Mesendoderm (in vitro differentiated cells): ENCODE measurements around the gene DGCR2.

Experiments used
- DNase-seq: peaks from one replicate; pipeline ENCODE4 v3.0.0; 2013
- H2AK5ac ChIP-seq: 2 replicates; pipeline ENCODE4 v1.6.1; 2013; ENCODE audit warnings: low read length, inconsistent platforms
- H2BK120ac ChIP-seq: 2 replicates; pipeline ENCODE4 v1.6.1; 2013; ENCODE audit warnings: low read depth, mild to moderate bottlenecking, low read length, moderate library complexity, mixed read lengths
- H2BK15ac ChIP-seq: replicated peaks from 2 replicates; pipeline ENCODE4 v1.6.1; 2013; ENCODE audit warnings: low read depth, mild to moderate bottlenecking, moderate library complexity
- H2BK5ac ChIP-seq: 2 replicates; pipeline ENCODE4 v1.6.1; 2013; ENCODE audit warnings: low read length, inconsistent platforms
- H3K18ac ChIP-seq: 2 replicates; pipeline ENCODE4 v1.6.1; 2013; ENCODE audit warnings: mild to moderate bottlenecking, low read length, mixed read lengths
- H3K23ac ChIP-seq: one replicate; pipeline ENCODE4 v1.6.1; 2013; ENCODE audit warnings: low read length
- H3K27ac ChIP-seq: 2 replicates; pipeline ENCODE4 v1.5.1; 2013; ENCODE audit warnings: low read depth, mild to moderate bottlenecking, inconsistent platforms, low read length, moderate library complexity
- H3K27me3 ChIP-seq: 2 replicates; pipeline ENCODE4 v1.6.1; 2013; ENCODE audit warnings: low read length, control low read depth, mild to moderate bottlenecking, inconsistent platforms; ENCODE audit not compliant: insufficient read depth, poor library complexity
- H3K36me3 ChIP-seq: 2 replicates; pipeline ENCODE4 v1.6.1; 2013; ENCODE audit warnings: low read length, inconsistent platforms; ENCODE audit not compliant: control insufficient read depth, insufficient read depth
- H3K4ac ChIP-seq: one replicate; pipeline ENCODE4 v1.6.1; 2013; ENCODE audit warnings: low read depth, mild to moderate bottlenecking, low read length, moderate library complexity
- H3K4me1 ChIP-seq: 2 replicates; pipeline ENCODE4 v1.6.1; 2013; ENCODE audit warnings: low read depth, low read length, inconsistent platforms; ENCODE audit not compliant: control insufficient read depth
- H3K4me2 ChIP-seq: 2 replicates; pipeline ENCODE4 v1.6.1; 2013; ENCODE audit warnings: low read length
- H3K4me3 ChIP-seq: 2 replicates; pipeline ENCODE4 v1.5.1; 2013; ENCODE audit warnings: mild to moderate bottlenecking, low read length
- H3K56ac ChIP-seq: one replicate; pipeline ENCODE4 v1.6.1; 2013; ENCODE audit warnings: low read length
- H3K79me1 ChIP-seq: 2 replicates; pipeline ENCODE4 v1.6.1; 2013; ENCODE audit warnings: low read length, inconsistent platforms
- H3K79me2 ChIP-seq: 2 replicates; pipeline ENCODE4 v1.6.1; 2013; ENCODE audit warnings: mild to moderate bottlenecking, low read length; ENCODE audit not compliant: control insufficient read depth, insufficient read depth
- H3K9ac ChIP-seq: 2 replicates; pipeline ENCODE4 v1.6.1; 2013; ENCODE audit warnings: low read length, inconsistent platforms
- H4K5ac ChIP-seq: one replicate; pipeline ENCODE4 v1.6.1; 2013; ENCODE audit warnings: low read length
- H4K8ac ChIP-seq: one replicate; pipeline ENCODE4 v1.6.1; 2013; ENCODE audit warnings: low read depth, mild to moderate bottlenecking, control low read depth, low read length, moderate library complexity
- whole genome bisulfite sequencing: extraction: QIAGEN DNeasy Blood & Tissue Kit; methylation state at CpG from one replicate; pipeline ENCODE4 v1.1.7; 2013; ENCODE audit warnings: low lambda C conversion rate, missing lambda C conversion rate; ENCODE audit not compliant: insufficient coverage; ENCODE audit errors: extremely low coverage; 5-methylcytosine and 5-hydroxymethylcytosine counted together

The DGCR2 gene

DNA sequence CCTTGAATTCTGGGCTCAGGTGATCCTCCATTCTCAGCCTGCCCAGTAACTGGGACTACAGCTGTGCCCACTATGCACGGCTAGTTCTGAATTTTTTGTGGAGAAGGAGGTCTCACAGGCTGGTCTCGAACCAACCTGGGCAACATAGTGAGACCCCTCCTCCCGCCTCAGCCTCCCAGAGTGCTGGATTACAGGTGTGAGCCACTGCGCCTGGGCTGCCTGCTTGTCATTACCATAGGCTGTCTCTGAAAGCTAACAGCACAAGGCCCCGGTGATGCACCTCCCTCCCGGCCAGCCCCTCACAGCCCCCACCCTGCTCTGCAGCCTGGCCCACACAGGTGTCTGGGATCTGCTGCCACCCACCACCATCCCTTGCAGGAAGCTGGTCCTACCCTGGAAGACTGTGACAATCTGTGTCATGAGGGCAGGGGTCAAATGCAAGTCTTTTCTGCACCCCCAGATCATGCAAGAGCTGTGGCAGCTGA, 82.4 kb downstream of the DGCR2 start:
- Histone ChIP-seq H3K9ac (no peak overlapping the region), H2BK15ac (no peak overlapping the region), H2BK120ac (no peak overlapping the region), H3K23ac (no peak overlapping the region), H3K27ac (no peak overlapping the region), H3K4me2 (no peak overlapping the region), H3K56ac (no peak overlapping the region), H3K79me1 (no peaks in the 10 kb centered on the region), H3K36me3 (peaks cover 9% of the 10 kb centered on the region), H3K18ac (no peak overlapping the region), H3K27me3 (no peaks in the 10 kb centered on the region), H3K4ac (no peak overlapping the region), H3K4me3 (no peak overlapping the region), H4K8ac (no peak overlapping the region), H2AK5ac (no peak overlapping the region), H2BK5ac (no peak overlapping the region), H3K4me1 (no peaks in the 10 kb centered on the region), H4K5ac (no peak overlapping the region), H3K79me2 (no peaks in the 10 kb centered on the region)
- no peak for DNase-seq
- no CpG with 5 or more reads among the region's 6 CpGs for WGBS

- Histone ChIP-seq H3K4me3 (no peak overlapping the region), H2BK5ac (no peak overlapping the region), H3K23ac (no peak overlapping the region), H3K36me3 (peaks cover 9% of the 10 kb centered on the region), H3K4me1 (no peaks in the 10 kb centered on the region), H3K9ac (no peak overlapping the region), H2BK15ac (no peak overlapping the region), H2BK120ac (no peak overlapping the region), H4K5ac (no peak overlapping the region), H3K79me2 (no peaks in the 10 kb centered on the region), H3K4ac (no peak overlapping the region), H3K18ac (no peak overlapping the region), H4K8ac (no peak overlapping the region), H3K27ac (no peak overlapping the region), H3K4me2 (no peak overlapping the region), H3K56ac (no peak overlapping the region), H2AK5ac (no peak overlapping the region), H3K27me3 (no peaks in the 10 kb centered on the region), H3K79me1 (no peaks in the 10 kb centered on the region)
- WGBS = no CpG with 5 or more reads among the region's 8 CpGs
- no peak for DNase-seq
Observed at GRCh38 chr22:19039448-19039780, 82.8 kb downstream of the DGCR2 start.

DNA sequence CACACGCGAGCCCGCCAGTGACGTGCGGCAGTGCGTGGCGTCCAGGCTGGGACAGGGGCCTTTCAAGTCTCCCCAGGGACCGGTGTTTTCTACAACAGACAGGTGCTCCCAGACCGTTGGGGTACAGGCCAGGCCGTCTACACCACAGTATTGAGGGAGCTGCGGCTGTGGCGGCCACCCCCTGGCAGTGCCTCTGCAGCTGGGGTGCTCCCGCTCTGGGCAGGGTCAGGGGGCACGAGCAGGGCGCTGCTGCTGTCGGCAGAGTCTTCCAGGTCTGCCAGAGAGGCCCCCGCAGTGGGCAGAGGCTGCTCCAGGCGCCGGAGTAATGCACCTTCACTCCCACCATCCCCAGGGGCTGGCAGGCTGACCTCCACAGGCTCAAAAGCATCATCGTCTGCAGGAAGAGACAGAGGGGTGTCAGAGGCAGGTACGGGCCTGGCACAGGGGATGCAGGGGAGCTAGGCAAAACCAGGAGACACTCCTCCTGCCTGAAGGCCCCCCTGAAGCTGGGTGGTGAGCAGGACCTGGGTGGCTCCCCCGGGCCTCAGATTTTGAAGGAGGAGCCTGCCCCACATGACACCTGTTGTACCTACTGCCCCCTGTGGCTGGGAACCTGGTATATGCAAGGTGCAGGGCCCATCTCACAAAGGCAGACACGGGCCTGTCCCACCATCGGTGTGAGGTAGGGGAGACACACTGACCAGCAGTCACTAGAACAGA, 83.3 kb downstream of the DGCR2 start:
- no peak overlapping the region for H3K4me2 ChIP-seq
- H2BK120ac ChIP-seq = no peak overlapping the region
- no peaks in the 10 kb centered on the region for H3K79me2 ChIP-seq
- H3K9ac ChIP-seq = no peak overlapping the region
- no peak overlapping the region for H3K18ac ChIP-seq
- H3K36me3 ChIP-seq = peaks cover 9% of the 10 kb centered on the region
- DNase-seq = no peak
- H3K23ac ChIP-seq = no peak overlapping the region
- no peak overlapping the region for H3K4me3 ChIP-seq
- H3K56ac ChIP-seq = no peak overlapping the region
- H3K27ac ChIP-seq = no peak overlapping the region
- H3K27me3 ChIP-seq = no peaks in the 10 kb centered on the region
- no peak overlapping the region for H2BK5ac ChIP-seq
- H2AK5ac ChIP-seq = no peak overlapping the region
- no peak overlapping the region for H3K4ac ChIP-seq
- WGBS = no CpG with 5 or more reads among the region's 24 CpGs
- no peak overlapping the region for H4K8ac ChIP-seq
- no peak overlapping the region for H4K5ac ChIP-seq
- no peak overlapping the region for H2BK15ac ChIP-seq
- H3K4me1 ChIP-seq = no peaks in the 10 kb centered on the region
- H3K79me1 ChIP-seq = no peaks in the 10 kb centered on the region

- Histone ChIP-seq H3K27me3 (no peaks in the 10 kb centered on the region), H2BK5ac (no peak overlapping the region), H3K27ac (no peak overlapping the region), H3K4me1 (no peaks in the 10 kb centered on the region), H3K36me3 (peaks cover 6% of the 10 kb centered on the region), H3K79me1 (no peaks in the 10 kb centered on the region), H3K4me2 (no peak overlapping the region), H4K5ac (no peak overlapping the region), H3K18ac (no peak overlapping the region), H3K56ac (no peak overlapping the region), H3K4me3 (no peak overlapping the region), H3K23ac (no peak overlapping the region), H3K4ac (no peak overlapping the region), H3K9ac (no peak overlapping the region), H3K79me2 (no peaks in the 10 kb centered on the region), H2AK5ac (no peak overlapping the region), H2BK120ac (no peak overlapping the region), H4K8ac (no peak overlapping the region), H2BK15ac (no peak overlapping the region)
- no peak for DNase-seq
- no CpG with 5 or more reads among the region's 5 CpGs for WGBS
Observed at GRCh38 chr22:19038164-19038546, 84.1 kb downstream of the DGCR2 start.

- H4K8ac ChIP-seq = no peak overlapping the region
- no peak overlapping the region for H3K56ac ChIP-seq
- no peak overlapping the region for H3K4ac ChIP-seq
- no peak overlapping the region for H3K23ac ChIP-seq
- WGBS = no CpG with 5 or more reads among the region's 17 CpGs
- no peak for DNase-seq
- H3K18ac ChIP-seq = no peak overlapping the region
- no peak overlapping the region for H3K4me3 ChIP-seq
- H3K79me1 ChIP-seq = no peaks in the 10 kb centered on the region
- no peak overlapping the region for H3K27ac ChIP-seq
- H3K27me3 ChIP-seq = no peaks in the 10 kb centered on the region
- no peak overlapping the region for H2BK15ac ChIP-seq
- no peak overlapping the region for H2BK120ac ChIP-seq
- H2BK5ac ChIP-seq = no peak overlapping the region
- peaks cover 4% of the 10 kb centered on the region for H3K36me3 ChIP-seq
- H2AK5ac ChIP-seq = no peak overlapping the region
- H3K4me1 ChIP-seq = no peaks in the 10 kb centered on the region
- H4K5ac ChIP-seq = no peak overlapping the region
- H3K4me2 ChIP-seq = no peak overlapping the region
- no peak overlapping the region for H3K9ac ChIP-seq
- H3K79me2 ChIP-seq = no peaks in the 10 kb centered on the region
Observed at GRCh38 chr22:19037282-19038163, 84.7 kb downstream of the DGCR2 start.
